Measurements from ENCODE around the gene TSC22D2. TPM values are rescaled to one million over a fixed set of nuclear protein-coding genes. Genes with fewer than 3 reads are reported as not detected.

The TSC22D2 gene
- total RNA-seq, 1 experiment from 2014 or later, result 20.0 TPM

DNA sequence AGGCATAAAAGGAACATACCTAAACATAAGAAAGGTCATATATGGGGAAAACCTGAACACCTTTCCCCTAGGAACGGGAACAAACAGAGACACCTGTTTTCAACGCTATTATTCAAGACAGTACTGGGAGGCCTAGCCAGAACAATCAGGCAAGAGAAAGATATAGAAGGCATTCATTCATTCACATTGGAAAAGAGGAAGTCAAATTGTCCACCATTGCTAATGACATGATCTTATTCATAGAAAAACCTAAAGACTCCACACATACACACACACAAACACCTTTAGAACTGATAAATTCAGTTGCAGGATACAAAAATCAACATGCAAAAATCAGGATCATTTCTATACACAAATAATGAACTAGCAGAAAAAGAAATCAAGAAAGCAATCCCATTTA lies 101.7 kb downstream of the TSC22D2 start:
- Histone ChIP-seq H4K20me1 (ENCODE audit: insufficient read depth) (no peaks in the 10 kb centered on the region), H3K27me3 (ENCODE audit: insufficient read depth, low read length) (no peaks in the 10 kb centered on the region), H3K9me3 (ENCODE audit: control insufficient read depth in 1 of 2, insufficient read depth in 1 of 2, low read depth in 1 of 2, low read length in 2 of 2) (no peaks in the 10 kb centered on the region), H2AFZ (ENCODE audit: low read depth, low read length, poor library complexity, severe bottlenecking) (no peak overlapping the region), H3K4me3 (replicated peaks in 1 of 2; ENCODE audit: low read depth in 1 of 2, low read length in 2 of 2) (no peak overlapping the region), H3K4me1 (ENCODE audit: control insufficient read depth in 1 of 2, insufficient read depth in 2 of 2, low read length in 2 of 2) (no peaks in the 10 kb centered on the region), H3K79me2 (ENCODE audit: insufficient read depth, low read length) (no peaks in the 10 kb centered on the region), H3K9ac (ENCODE audit: low read length) (no peak overlapping the region), H3K4me2 (ENCODE audit: low read length) (no peak overlapping the region), H3K9me2 (ENCODE audit: insufficient read depth) (no peaks in the 10 kb centered on the region), H3K27ac (ENCODE audit: low read depth, low read length) (no peak overlapping the region), H3K36me3 (ENCODE audit: control insufficient read depth in 1 of 2, insufficient read depth in 2 of 2, low read length in 2 of 2) (no peaks in the 10 kb centered on the region)
- no peak for ATAC-seq
- intact Hi-C loops (cut with micrococcal nuclease), result no loop called here
- DNase-seq (ENCODE audit: low read depth, low spot score), result no peak
- TF ChIP-seq EGR1 (IDR thresholded peaks at IDR 0.05; ENCODE audit: low read depth) (no peak), EZH2phosphoT487 (IDR thresholded peaks at IDR 0.05; ENCODE audit: borderline replicate concordance) (no peak), RAD21 (IDR thresholded peaks at IDR 0.05; ENCODE audit: low read depth) (no peak), ZFX (IDR thresholded peaks at IDR 0.05) (no peak), EZH2 (IDR thresholded peaks at IDR 0.05) (no peak), SRF (IDR thresholded peaks at IDR 0.05; ENCODE audit: low read depth) (no peak)
- TF ChIP-seq, protein P1, sequence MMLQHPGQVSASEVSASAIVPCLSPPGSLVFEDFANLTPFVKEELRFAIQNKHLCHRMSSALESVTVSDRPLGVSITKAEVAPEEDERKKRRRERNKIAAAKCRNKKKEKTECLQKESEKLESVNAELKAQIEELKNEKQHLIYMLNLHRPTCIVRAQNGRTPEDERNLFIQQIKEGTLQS (IDR thresholded peaks at IDR 0.05), result no peak
- TF ChIP-seq, protein P2, sequence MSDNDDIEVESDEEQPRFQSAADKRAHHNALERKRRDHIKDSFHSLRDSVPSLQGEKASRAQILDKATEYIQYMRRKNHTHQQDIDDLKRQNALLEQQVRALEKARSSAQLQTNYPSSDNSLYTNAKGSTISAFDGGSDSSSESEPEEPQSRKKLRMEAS (IDR thresholded peaks at IDR 0.05), result no peak
- ChIA-PET RAD21 (ENCODE audit: low non-redundant PET in 1 of 2, low total read pairs in 2 of 2, uncharacterized antibody in 2 of 2, unreplicated experiment in 2 of 2) (interaction anchor here in 1 of 2 experiments (0.6 kb wide), 1 partner anchor 277 kb away, joined by 3 read pairs; no protein-coding TSS in a partner anchor), POLR2A (no interaction called here), CTCF (no interaction called here)
- BruUV-seq (replicated peaks), result no TSS peak

DNA sequence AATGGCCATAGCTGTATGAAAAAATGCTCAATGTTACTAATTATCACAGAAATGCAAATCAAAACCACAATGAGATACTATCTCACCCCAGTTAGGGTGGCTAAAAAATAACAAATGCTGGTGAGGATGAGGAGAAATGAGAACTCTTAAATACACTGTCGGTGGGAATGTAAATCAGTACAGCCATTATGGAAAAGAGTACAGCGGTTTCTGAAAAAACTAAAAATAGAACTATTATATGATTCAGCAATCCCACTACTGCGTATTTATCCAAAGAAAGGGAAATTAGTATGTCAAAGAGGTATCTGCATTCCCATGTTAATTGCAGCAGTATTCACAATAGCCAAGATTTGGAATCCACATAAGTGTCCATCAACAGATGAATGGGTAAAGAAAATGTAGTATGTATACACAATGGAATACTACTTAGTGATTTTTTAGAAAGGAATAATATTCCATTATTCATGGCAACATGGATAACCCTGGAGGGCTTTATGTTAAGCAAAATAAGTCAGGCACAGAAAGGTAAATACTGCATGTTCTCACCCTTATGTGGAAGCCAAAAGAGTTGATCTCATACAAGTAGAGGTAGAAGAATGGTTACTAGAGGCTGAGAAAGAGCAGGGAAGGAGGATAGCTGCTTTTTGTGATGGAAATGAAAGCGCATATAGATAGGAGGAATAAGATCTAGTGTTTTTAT lies 103.2 kb downstream of the TSC22D2 start:
- no peaks in the 10 kb centered on the region for H3K79me2 ChIP-seq (ENCODE audit: insufficient read depth, low read length)
- ChIA-PET RAD21 (ENCODE audit: low non-redundant PET in 1 of 2, low total read pairs in 2 of 2, uncharacterized antibody in 2 of 2, unreplicated experiment in 2 of 2) (no interaction called here), POLR2A (no interaction called here)
- TF ChIP-seq POLR2AphosphoS5 (IDR thresholded peaks at IDR 0.05; ENCODE audit: low read depth, low read length) (no peak), JUND (IDR thresholded peaks at IDR 0.05) (no peak), ZNF274 (IDR thresholded peaks at IDR 0.05; ENCODE audit: low read depth, low read length) (no peak), ELF1 (IDR thresholded peaks at IDR 0.05; ENCODE audit: borderline replicate concordance, low read depth) (no peak)
- TF ChIP-seq, protein P3, sequence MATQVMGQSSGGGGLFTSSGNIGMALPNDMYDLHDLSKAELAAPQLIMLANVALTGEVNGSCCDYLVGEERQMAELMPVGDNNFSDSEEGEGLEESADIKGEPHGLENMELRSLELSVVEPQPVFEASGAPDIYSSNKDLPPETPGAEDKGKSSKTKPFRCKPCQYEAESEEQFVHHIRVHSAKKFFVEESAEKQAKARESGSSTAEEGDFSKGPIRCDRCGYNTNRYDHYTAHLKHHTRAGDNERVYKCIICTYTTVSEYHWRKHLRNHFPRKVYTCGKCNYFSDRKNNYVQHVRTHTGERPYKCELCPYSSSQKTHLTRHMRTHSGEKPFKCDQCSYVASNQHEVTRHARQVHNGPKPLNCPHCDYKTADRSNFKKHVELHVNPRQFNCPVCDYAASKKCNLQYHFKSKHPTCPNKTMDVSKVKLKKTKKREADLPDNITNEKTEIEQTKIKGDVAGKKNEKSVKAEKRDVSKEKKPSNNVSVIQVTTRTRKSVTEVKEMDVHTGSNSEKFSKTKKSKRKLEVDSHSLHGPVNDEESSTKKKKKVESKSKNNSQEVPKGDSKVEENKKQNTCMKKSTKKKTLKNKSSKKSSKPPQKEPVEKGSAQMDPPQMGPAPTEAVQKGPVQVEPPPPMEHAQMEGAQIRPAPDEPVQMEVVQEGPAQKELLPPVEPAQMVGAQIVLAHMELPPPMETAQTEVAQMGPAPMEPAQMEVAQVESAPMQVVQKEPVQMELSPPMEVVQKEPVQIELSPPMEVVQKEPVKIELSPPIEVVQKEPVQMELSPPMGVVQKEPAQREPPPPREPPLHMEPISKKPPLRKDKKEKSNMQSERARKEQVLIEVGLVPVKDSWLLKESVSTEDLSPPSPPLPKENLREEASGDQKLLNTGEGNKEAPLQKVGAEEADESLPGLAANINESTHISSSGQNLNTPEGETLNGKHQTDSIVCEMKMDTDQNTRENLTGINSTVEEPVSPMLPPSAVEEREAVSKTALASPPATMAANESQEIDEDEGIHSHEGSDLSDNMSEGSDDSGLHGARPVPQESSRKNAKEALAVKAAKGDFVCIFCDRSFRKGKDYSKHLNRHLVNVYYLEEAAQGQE (IDR thresholded peaks at IDR 0.05; ENCODE audit: low read depth), result no peak
- TF ChIP-seq, protein P4, sequence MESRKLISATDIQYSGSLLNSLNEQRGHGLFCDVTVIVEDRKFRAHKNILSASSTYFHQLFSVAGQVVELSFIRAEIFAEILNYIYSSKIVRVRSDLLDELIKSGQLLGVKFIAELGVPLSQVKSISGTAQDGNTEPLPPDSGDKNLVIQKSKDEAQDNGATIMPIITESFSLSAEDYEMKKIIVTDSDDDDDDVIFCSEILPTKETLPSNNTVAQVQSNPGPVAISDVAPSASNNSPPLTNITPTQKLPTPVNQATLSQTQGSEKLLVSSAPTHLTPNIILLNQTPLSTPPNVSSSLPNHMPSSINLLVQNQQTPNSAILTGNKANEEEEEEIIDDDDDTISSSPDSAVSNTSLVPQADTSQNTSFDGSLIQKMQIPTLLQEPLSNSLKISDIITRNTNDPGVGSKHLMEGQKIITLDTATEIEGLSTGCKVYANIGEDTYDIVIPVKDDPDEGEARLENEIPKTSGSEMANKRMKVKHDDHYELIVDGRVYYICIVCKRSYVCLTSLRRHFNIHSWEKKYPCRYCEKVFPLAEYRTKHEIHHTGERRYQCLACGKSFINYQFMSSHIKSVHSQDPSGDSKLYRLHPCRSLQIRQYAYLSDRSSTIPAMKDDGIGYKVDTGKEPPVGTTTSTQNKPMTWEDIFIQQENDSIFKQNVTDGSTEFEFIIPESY (IDR thresholded peaks at IDR 0.05; ENCODE audit: extremely low read depth, insufficient replicate concordance, low read length), result no peak
- TF ChIP-seq, protein P2 (IDR thresholded peaks at IDR 0.05), result no peak

More for the DNA sequence above, 103.2 kb downstream of the TSC22D2 start:
- Histone ChIP-seq H3K4me2 (ENCODE audit: low read length) (no peak overlapping the region), H3K4me1 (ENCODE audit: control insufficient read depth in 1 of 2, insufficient read depth in 2 of 2, low read length in 2 of 2) (peaks cover 0 to 5% of the 10 kb centered on the region in 2 experiments; a peak in 1 of 4 replicates), H3K4me3 (replicated peaks in 1 of 2; ENCODE audit: low read depth in 1 of 2, low read length in 2 of 2) (no peak overlapping the region), H3K9me3 (ENCODE audit: control insufficient read depth in 1 of 2, insufficient read depth in 1 of 2, low read depth in 1 of 2, low read length in 2 of 2) (no peaks in the 10 kb centered on the region), H3K9me2 (ENCODE audit: insufficient read depth) (no peaks in the 10 kb centered on the region), H2AFZ (ENCODE audit: low read depth, low read length, poor library complexity, severe bottlenecking) (no peak overlapping the region), H3K27me3 (ENCODE audit: insufficient read depth, low read length) (no peaks in the 10 kb centered on the region), H4K20me1 (ENCODE audit: insufficient read depth) (no peaks in the 10 kb centered on the region), H3K9ac (ENCODE audit: low read length) (no peak overlapping the region), H3K27ac (ENCODE audit: low read depth, low read length) (no peak overlapping the region), H3K36me3 (ENCODE audit: control insufficient read depth in 1 of 2, insufficient read depth in 2 of 2, low read length in 2 of 2) (no peaks in the 10 kb centered on the region)
- ATAC-seq, result no peak
- CTCF ChIA-PET, result no interaction called here
- DNase-seq (ENCODE audit: low read depth, low spot score), result no peak
- intact Hi-C loops (cut with micrococcal nuclease), result no loop called here
- BruUV-seq (replicated peaks), result no TSS peak

All from HCT116 (cell line).